ENCODE measurements around the gene ADPRM. TPM values are rescaled to one million over a fixed set of nuclear protein-coding genes. Genes with fewer than 3 reads are reported as not detected.
A peak's percentile ranks its signal among the peaks of the same experiment; 100 is the strongest.

The ADPRM gene
- polyA plus RNA-seq, 2 of the 4 experiments (the other 2 are of a cell fraction), result 8.3 to 25.2 TPM

DNA sequence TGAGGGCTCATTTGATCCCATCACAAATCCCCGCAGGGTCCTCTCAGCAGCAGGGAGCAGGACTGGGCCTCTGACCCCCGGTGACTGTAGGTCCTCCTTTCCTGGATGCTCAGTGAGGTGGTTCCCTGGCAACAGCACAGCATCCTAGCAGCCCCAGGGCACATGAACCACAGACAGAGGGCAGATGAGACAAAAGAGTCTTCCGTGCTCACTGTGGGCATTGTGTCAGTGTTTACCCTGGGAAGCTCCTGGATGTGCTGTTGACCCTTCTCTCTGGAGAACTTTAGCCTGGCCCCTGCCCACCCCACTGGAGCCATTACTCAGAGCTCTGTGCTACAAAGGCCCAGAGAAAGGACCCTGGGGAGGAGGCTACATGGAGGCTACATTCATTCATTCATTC is 54.2 kb downstream of the ADPRM start (continued):
- no peak for TF ChIP-seq FOSB (CRISPR knock-in tag; IDR thresholded peaks at IDR 0.05)

DNA sequence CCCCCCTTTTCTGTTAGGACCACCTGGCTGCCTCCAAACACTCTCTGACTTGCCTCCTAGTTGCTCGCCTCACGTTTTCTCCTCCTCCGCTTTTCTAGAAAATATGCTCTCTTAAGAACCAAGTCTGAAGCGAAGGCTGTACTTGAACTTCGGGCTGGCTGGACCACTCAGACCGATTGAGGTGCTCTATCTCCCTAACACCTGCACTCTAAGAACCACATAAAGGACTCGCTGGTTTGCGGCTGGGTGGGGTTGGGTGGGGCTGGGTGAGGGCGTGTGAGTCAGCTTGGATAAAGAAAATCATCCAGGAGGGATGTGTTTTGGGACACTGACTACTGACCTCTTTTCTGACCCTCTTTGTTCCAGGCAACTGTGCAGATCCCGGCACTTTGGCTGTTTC is 55.3 kb downstream of the ADPRM start:
- Histone ChIP-seq H3K4me3 (no peak overlapping the region), H3K9me3 (no peaks in the 10 kb centered on the region), H3K4me1 (no peaks in the 10 kb centered on the region), H3K27ac (no peak overlapping the region), H3K4me2 (no peak overlapping the region)
- ChIA-PET POLR2A (no interaction called here), CTCF (interaction anchor here (0.7 to 3.2 kb wide), 7 partner anchors 10 to 1275 kb away, joined by 3 to 24 read pairs (median 4); no protein-coding TSS in a partner anchor)
- ATAC-seq (no peak), FAIRE-seq (no peak), DNase-seq (ENCODE audit: low read depth in 1 of 2, low spot score in 1 of 2) (no peak)
- 41% methylated on average over 9 of the region's 10 CpGs for WGBS (ENCODE audit: missing lambda C conversion rate)
- no peak for TF ChIP-seq MAZ (IDR thresholded peaks at IDR 0.05; ENCODE audit: borderline replicate concordance, low read depth, low read length)

DNA sequence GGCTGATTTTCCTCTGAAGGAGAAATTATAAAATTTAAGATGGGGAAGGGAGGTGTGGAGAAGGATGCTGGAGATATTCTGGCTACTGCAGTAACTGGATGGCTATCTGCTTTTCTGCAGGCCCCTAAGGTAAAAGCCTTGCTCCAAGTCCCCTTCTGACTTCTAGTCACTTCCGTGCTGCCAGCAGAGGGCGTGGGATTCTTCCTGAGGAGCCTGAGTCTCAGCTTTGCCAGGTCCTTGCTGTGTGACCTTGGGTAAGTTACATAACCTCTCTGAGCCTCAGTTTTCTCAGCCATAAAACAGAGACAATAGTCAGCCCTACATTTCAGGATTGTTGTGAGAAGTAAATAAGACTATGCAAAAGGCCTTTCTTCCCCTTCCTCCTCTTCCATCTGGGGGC is 56.7 kb downstream of the ADPRM start:
- POLR2A ChIA-PET, result no interaction called here
- DNase-seq (ENCODE audit: low read depth in 1 of 2, low spot score in 1 of 2) (peak; percentile 72 to 80), FAIRE-seq (peak; percentile 80), ATAC-seq (peak; percentile 67 to 86; a peak in 4 of 6 replicates)
- Histone ChIP-seq H3K4me3 (no peak overlapping the region), H3K4me1 (no peaks in the 10 kb centered on the region), H3K27ac (no peak overlapping the region), H3K9me3 (no peaks in the 10 kb centered on the region), H3K4me2 (no peak overlapping the region)
- WGBS (ENCODE audit: missing lambda C conversion rate), result 0% methylated on average over 2 of the region's 2 CpGs
- CTCF ChIA-PET, result interaction anchor here (0.7 to 3.2 kb wide), 10 partner anchors 11 to 393 kb away, joined by 3 to 24 read pairs (median 3); no protein-coding TSS in a partner anchor
- TF ChIP-seq RFX5 (IDR thresholded peaks at IDR 0.05) (no peak), ZC3H11A (IDR thresholded peaks at IDR 0.05) (no peak), HOXB13 (CRISPR knock-in tag; IDR thresholded peaks at IDR 0.05; ENCODE audit: low read depth) (no peak), SREBF2 (IDR thresholded peaks at IDR 0.05) (no peak), CHD2 (IDR thresholded peaks at IDR 0.05; ENCODE audit: low read length, partially characterized antibody) (no peak), POLR2AphosphoS2 (conservative IDR thresholded peaks at IDR 0.05; ENCODE audit: low read length) (no peak), NPAS2 (CRISPR knock-in tag; IDR thresholded peaks at IDR 0.05; ENCODE audit: borderline replicate concordance) (no peak), EP300 (IDR thresholded peaks at IDR 0.05) (no peak), FOXS1 (CRISPR knock-in tag; IDR thresholded peaks at IDR 0.05) (no peak), CBX8 (IDR thresholded peaks at IDR 0.05) (no peak), RCOR1 (IDR thresholded peaks at IDR 0.05; ENCODE audit: low read depth, low read length) (no peak), ESRRA (IDR thresholded peaks at IDR 0.05; ENCODE audit: borderline replicate concordance, low read length) (no peak), BHLHE40 (IDR thresholded peaks at IDR 0.05; ENCODE audit: low read depth, low read length) (no peak), ZFP36 (IDR thresholded peaks at IDR 0.05; ENCODE audit: borderline replicate concordance, partially characterized antibody) (peak; percentile 95), HDAC2 (IDR thresholded peaks at IDR 0.05) (no peak), NFE2L2 (conservative IDR thresholded peaks at IDR 0.05; ENCODE audit: low read length) (no peak), TFCP2L1 (CRISPR knock-in tag; IDR thresholded peaks at IDR 0.05) (no peak), RAD21 (conservative IDR thresholded peaks at IDR 0.05 in 1 of 2, IDR thresholded peaks at IDR 0.05 in 1 of 2) (peak; percentile 43 to 47; a peak in 4 of 5 replicates), SMC3 (IDR thresholded peaks at IDR 0.05) (peak; percentile 61)
- TF ChIP-seq, protein P1, sequence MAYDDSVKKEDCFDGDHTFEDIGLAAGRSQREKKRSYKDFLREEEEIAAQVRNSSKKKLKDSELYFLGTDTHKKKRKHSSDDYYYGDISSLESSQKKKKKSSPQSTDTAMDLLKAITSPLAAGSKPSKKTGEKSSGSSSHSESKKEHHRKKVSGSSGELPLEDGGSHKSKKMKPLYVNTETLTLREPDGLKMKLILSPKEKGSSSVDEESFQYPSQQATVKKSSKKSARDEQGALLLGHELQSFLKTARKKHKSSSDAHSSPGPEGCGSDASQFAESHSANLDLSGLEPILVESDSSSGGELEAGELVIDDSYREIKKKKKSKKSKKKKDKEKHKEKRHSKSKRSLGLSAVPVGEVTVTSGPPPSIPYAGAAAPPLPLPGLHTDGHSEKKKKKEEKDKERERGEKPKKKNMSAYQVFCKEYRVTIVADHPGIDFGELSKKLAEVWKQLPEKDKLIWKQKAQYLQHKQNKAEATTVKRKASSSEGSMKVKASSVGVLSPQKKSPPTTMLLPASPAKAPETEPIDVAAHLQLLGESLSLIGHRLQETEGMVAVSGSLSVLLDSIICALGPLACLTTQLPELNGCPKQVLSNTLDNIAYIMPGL (CRISPR knock-in tag; IDR thresholded peaks at IDR 0.05; ENCODE audit: borderline replicate concordance), result no peak
- TF ChIP-seq, protein P2, sequence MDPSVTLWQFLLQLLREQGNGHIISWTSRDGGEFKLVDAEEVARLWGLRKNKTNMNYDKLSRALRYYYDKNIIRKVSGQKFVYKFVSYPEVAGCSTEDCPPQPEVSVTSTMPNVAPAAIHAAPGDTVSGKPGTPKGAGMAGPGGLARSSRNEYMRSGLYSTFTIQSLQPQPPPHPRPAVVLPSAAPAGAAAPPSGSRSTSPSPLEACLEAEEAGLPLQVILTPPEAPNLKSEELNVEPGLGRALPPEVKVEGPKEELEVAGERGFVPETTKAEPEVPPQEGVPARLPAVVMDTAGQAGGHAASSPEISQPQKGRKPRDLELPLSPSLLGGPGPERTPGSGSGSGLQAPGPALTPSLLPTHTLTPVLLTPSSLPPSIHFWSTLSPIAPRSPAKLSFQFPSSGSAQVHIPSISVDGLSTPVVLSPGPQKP (IDR thresholded peaks at IDR 0.05; ENCODE audit: low read depth, low read length), result no peak
- TF ChIP-seq, protein P3, sequence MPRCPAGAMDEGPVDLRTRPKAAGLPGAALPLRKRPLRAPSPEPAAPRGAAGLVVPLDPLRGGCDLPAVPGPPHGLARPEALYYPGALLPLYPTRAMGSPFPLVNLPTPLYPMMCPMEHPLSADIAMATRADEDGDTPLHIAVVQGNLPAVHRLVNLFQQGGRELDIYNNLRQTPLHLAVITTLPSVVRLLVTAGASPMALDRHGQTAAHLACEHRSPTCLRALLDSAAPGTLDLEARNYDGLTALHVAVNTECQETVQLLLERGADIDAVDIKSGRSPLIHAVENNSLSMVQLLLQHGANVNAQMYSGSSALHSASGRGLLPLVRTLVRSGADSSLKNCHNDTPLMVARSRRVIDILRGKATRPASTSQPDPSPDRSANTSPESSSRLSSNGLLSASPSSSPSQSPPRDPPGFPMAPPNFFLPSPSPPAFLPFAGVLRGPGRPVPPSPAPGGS (IDR thresholded peaks at IDR 0.05), result no peak
- TF ChIP-seq, protein P4, sequence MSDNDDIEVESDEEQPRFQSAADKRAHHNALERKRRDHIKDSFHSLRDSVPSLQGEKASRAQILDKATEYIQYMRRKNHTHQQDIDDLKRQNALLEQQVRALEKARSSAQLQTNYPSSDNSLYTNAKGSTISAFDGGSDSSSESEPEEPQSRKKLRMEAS (IDR thresholded peaks at IDR 0.05), result no peak
- TF ChIP-seq, protein P5, sequence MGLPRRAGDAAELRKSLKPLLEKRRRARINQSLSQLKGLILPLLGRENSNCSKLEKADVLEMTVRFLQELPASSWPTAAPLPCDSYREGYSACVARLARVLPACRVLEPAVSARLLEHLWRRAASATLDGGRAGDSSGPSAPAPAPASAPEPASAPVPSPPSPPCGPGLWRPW (IDR thresholded peaks at IDR 0.05), result no peak
- TF ChIP-seq, protein P6, sequence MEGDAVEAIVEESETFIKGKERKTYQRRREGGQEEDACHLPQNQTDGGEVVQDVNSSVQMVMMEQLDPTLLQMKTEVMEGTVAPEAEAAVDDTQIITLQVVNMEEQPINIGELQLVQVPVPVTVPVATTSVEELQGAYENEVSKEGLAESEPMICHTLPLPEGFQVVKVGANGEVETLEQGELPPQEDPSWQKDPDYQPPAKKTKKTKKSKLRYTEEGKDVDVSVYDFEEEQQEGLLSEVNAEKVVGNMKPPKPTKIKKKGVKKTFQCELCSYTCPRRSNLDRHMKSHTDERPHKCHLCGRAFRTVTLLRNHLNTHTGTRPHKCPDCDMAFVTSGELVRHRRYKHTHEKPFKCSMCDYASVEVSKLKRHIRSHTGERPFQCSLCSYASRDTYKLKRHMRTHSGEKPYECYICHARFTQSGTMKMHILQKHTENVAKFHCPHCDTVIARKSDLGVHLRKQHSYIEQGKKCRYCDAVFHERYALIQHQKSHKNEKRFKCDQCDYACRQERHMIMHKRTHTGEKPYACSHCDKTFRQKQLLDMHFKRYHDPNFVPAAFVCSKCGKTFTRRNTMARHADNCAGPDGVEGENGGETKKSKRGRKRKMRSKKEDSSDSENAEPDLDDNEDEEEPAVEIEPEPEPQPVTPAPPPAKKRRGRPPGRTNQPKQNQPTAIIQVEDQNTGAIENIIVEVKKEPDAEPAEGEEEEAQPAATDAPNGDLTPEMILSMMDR (IDR thresholded peaks at IDR 0.05), result peak; percentile 61
- TF ChIP-seq, protein P7, sequence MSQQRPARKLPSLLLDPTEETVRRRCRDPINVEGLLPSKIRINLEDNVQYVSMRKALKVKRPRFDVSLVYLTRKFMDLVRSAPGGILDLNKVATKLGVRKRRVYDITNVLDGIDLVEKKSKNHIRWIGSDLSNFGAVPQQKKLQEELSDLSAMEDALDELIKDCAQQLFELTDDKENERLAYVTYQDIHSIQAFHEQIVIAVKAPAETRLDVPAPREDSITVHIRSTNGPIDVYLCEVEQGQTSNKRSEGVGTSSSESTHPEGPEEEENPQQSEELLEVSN (IDR thresholded peaks at IDR 0.05; ENCODE audit: borderline replicate concordance, low read depth), result no peak
- TF ChIP-seq, protein P8, sequence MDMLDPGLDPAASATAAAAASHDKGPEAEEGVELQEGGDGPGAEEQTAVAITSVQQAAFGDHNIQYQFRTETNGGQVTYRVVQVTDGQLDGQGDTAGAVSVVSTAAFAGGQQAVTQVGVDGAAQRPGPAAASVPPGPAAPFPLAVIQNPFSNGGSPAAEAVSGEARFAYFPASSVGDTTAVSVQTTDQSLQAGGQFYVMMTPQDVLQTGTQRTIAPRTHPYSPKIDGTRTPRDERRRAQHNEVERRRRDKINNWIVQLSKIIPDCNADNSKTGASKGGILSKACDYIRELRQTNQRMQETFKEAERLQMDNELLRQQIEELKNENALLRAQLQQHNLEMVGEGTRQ (IDR thresholded peaks at IDR 0.05), result no peak

All from A549 (cell line).